Fibroblast of lung (primary cell): ENCODE measurements around the gene SORCS2. TPM values are rescaled to one million over a fixed set of nuclear protein-coding genes. Genes with fewer than 3 reads are reported as not detected.

Experiments
- DNase-seq, 2 donors: peaks; one replicate each; pipeline versions ENCODE4 v3.0.0 to v3.0.0-alpha.2; 2010; ENCODE audit warnings: low read depth in 2 of 2
- H2AFZ ChIP-seq: 2 replicates; pipeline ENCODE4 v1.5.1; 2012; ENCODE audit warnings: low read length, control low read depth, inconsistent platforms
- H3K27ac ChIP-seq: 2 replicates; pipeline ENCODE4 v1.5.1; 2011; ENCODE audit warnings: low read length, control low read depth; ENCODE audit not compliant: insufficient read depth
- H3K27me3 ChIP-seq: 2 replicates; pipeline ENCODE4 v1.5.1; 2011; ENCODE audit warnings: mild to moderate bottlenecking, low read length; ENCODE audit not compliant: control insufficient read depth, insufficient read depth
- H3K36me3 ChIP-seq: 2 replicates; pipeline ENCODE4 v1.5.1; 2011; ENCODE audit warnings: low read length; ENCODE audit not compliant: control insufficient read depth, insufficient read depth
- H3K4me1 ChIP-seq: 2 replicates; pipeline ENCODE4 v1.5.1; 2011; ENCODE audit warnings: low read length; ENCODE audit not compliant: control insufficient read depth, insufficient read depth; ENCODE audit errors: extremely low read depth
- H3K4me2 ChIP-seq: 2 replicates; pipeline ENCODE4 v1.5.1; 2011; ENCODE audit warnings: low read length, control low read depth; ENCODE audit not compliant: insufficient read depth; ENCODE audit errors: extremely low read depth
- H3K4me3 ChIP-seq, 4 experiments: fragments of 200-600 bp in 1 of 4; sonication (generic) in 1 of 4; replicated peaks in 1 of 4; 2 replicates each; pipeline ENCODE4 v1.5.1; 2011 to 2016; ENCODE audit warnings: low read length in 4 of 4, low read depth in 3 of 4, mild to moderate bottlenecking in 3 of 4, control low read depth in 2 of 4, inconsistent platforms in 1 of 4, mixed read lengths in 1 of 4; ENCODE audit not compliant: insufficient read depth in 1 of 4; ENCODE audit errors: control extremely low read depth in 1 of 4
- H3K79me2 ChIP-seq: 2 replicates; pipeline ENCODE4 v1.5.1; 2012; ENCODE audit warnings: mild to moderate bottlenecking, low read length, inconsistent platforms; ENCODE audit not compliant: control insufficient read depth, insufficient read depth
- H3K9ac ChIP-seq: 2 replicates; pipeline ENCODE4 v1.5.1; 2011; ENCODE audit warnings: mild to moderate bottlenecking, low read length, control low read depth; ENCODE audit not compliant: insufficient read depth
- H3K9me3 ChIP-seq: 2 replicates; pipeline ENCODE4 v1.5.1; 2012; ENCODE audit warnings: low read depth, low read length; ENCODE audit not compliant: control insufficient read depth, insufficient read depth
- H4K20me1 ChIP-seq: 2 replicates; pipeline ENCODE4 v1.5.1; 2011; ENCODE audit warnings: low read length; ENCODE audit not compliant: control insufficient read depth, insufficient read depth; ENCODE audit errors: extremely low read depth
- CTCF ChIP-seq, 2 donors: IDR thresholded peaks in 1 of 2; conservative IDR thresholded peaks in 1 of 2; 1 replicate in 1 of 2; 2 replicates in 1 of 2; pipeline ENCODE4 v1.5.1; 2011 to 2012; ENCODE audit warnings: low read length in 2 of 2, control low read depth in 1 of 2, inconsistent platforms in 1 of 2, low read depth in 1 of 2, mild to moderate bottlenecking in 1 of 2
- EZH2 ChIP-seq: IDR thresholded peaks from 2 replicates; pipeline ENCODE4 v1.5.1; 2012; ENCODE audit warnings: low read length, control low read depth, mild to moderate bottlenecking; ENCODE audit errors: missing control alignments
- polyA plus RNA-seq, 2 donors: library from polyadenylated mRNA; depleted of rRNA in 1 of 2; stranded (reverse) in 1 of 2; unstranded in 1 of 2; fragments of >200 nt; gene quantifications; 2 replicates each; pipeline ENCODE4 v1.2.1, GENCODE V29; 2011 to 2012; ENCODE audit warnings: missing spikeins in 1 of 2
- total RNA-seq: library from RNA; depleted of rRNA; stranded (reverse); fragments of >200 nt; gene quantifications from 2 replicates; pipeline ENCODE4 v1.2.1, GENCODE V29; 2014

The SORCS2 gene
- total and polyA plus RNA-seq, 2 donors (not counting 1 experiment from before 2014, with no cell fraction given), result 0.17 to 0.41 TPM

DNA sequence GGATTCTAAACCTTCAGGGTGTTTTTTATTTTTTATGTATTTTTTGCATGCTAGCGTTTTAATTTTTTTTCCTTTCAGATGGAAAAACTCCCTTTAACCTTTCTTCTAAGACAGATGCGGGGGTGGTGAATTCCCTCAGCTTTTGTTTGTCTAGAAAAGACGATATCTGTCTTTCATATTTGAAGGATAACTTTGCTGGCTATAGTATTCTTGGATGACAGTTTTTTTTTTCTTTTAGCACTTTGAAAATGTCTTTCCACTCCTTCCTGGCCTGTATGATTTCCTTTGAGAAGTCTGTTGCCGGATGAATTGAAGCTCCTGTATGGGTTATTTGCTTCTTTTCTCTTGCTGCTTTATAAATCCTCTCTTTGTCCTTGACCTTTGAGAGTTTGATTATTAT is 215.8 kb downstream of the SORCS2 start:
- Histone ChIP-seq H3K9ac (no peak overlapping the region), H3K27me3 (peaks cover 4% of the 10 kb centered on the region), H3K27ac (no peak overlapping the region), H3K36me3 (no peaks in the 10 kb centered on the region), H4K20me1 (no peaks in the 10 kb centered on the region), H3K9me3 (no peaks in the 10 kb centered on the region), H2AFZ (no peak overlapping the region), H3K4me2 (no peak overlapping the region), H3K79me2 (no peaks in the 10 kb centered on the region), H3K4me1 (no peaks in the 10 kb centered on the region), H3K4me3 (no peak overlapping the region)
- DNase-seq, result no peak
- TF ChIP-seq EZH2, result no peak
- TF ChIP-seq CTCF (conservative IDR thresholded peaks at IDR 0.05 in 1 of 2, IDR thresholded peaks at IDR 0.05 in 1 of 2; ENCODE audit: low read depth in 1 of 2, low read length in 2 of 2), result no peak

- H3K4me2 ChIP-seq, result no peak overlapping the region
- no peaks in the 10 kb centered on the region for H3K9me3 ChIP-seq
- H3K36me3 ChIP-seq, result no peaks in the 10 kb centered on the region
- H3K9ac ChIP-seq, result no peak overlapping the region
- H3K27ac ChIP-seq, result no peak overlapping the region
- H3K4me3 ChIP-seq, result no peak overlapping the region
- H4K20me1 ChIP-seq, result no peaks in the 10 kb centered on the region
- no peaks in the 10 kb centered on the region for H3K4me1 ChIP-seq
- TF ChIP-seq EZH2 (no peak), CTCF (conservative IDR thresholded peaks at IDR 0.05 in 1 of 2, IDR thresholded peaks at IDR 0.05 in 1 of 2; ENCODE audit: low read depth in 1 of 2, low read length in 2 of 2) (no peak)
- no peak overlapping the region for H2AFZ ChIP-seq
- H3K79me2 ChIP-seq, result no peaks in the 10 kb centered on the region
- peaks cover 4% of the 10 kb centered on the region for H3K27me3 ChIP-seq
- peak in 1 of 2 donors; percentile 39 for DNase-seq
Measured at GRCh38 chr4:7410446-7410845, 218.1 kb downstream of the SORCS2 start.

DNA sequence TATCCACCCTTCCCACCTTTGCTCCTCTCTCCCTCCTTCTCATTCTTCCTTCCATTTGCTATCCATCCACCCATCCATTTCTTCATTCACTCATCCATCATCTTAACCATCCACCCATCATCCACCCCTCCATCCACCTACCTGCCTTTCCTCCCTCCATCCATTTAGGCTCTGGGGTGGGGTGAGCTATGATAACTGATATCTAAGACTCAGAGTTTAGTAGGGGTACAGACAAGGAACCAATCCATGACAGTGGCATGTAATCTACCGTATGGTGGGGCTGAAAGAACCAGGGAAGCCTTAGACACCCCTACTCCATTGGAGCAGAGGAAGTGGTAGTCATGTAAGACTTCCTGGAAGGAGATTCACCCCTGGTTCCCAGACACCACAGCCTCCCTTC is 219.2 kb downstream of the SORCS2 start:
- DNase-seq, result no peak
- Histone ChIP-seq H4K20me1 (no peaks in the 10 kb centered on the region), H3K9ac (no peak overlapping the region), H3K4me1 (no peaks in the 10 kb centered on the region), H3K4me3 (no peak overlapping the region), H3K79me2 (no peaks in the 10 kb centered on the region), H3K36me3 (no peaks in the 10 kb centered on the region), H3K27me3 (peaks cover 4% of the 10 kb centered on the region), H2AFZ (no peak overlapping the region), H3K27ac (no peak overlapping the region), H3K4me2 (no peak overlapping the region), H3K9me3 (no peaks in the 10 kb centered on the region)
- TF ChIP-seq CTCF (conservative IDR thresholded peaks at IDR 0.05 in 1 of 2, IDR thresholded peaks at IDR 0.05 in 1 of 2; ENCODE audit: low read depth in 1 of 2, low read length in 2 of 2) (no peak), EZH2 (no peak)
